GM12865 (cell line): ENCODE measurements around the gene FARS2.
A peak's percentile ranks its signal among the peaks of the same experiment; 100 is the strongest.

Source experiments
- DNase-seq: peaks from one replicate; pipeline ENCODE4 v3.0.0; 2010; ENCODE audit warnings: low read depth
- H3K4me3 ChIP-seq: 2 replicates; pipeline ENCODE4 v1.5.1; 2011; ENCODE audit warnings: mild to moderate bottlenecking, low read depth, low read length, control low read depth
- CTCF ChIP-seq: IDR thresholded peaks from 2 replicates; pipeline ENCODE4 v1.5.1; 2011; ENCODE audit warnings: low read length, control low read depth, low read depth, inconsistent platforms; ENCODE audit not compliant: insufficient read depth; ENCODE audit errors: missing control alignments

FARS2 gene

DNA sequence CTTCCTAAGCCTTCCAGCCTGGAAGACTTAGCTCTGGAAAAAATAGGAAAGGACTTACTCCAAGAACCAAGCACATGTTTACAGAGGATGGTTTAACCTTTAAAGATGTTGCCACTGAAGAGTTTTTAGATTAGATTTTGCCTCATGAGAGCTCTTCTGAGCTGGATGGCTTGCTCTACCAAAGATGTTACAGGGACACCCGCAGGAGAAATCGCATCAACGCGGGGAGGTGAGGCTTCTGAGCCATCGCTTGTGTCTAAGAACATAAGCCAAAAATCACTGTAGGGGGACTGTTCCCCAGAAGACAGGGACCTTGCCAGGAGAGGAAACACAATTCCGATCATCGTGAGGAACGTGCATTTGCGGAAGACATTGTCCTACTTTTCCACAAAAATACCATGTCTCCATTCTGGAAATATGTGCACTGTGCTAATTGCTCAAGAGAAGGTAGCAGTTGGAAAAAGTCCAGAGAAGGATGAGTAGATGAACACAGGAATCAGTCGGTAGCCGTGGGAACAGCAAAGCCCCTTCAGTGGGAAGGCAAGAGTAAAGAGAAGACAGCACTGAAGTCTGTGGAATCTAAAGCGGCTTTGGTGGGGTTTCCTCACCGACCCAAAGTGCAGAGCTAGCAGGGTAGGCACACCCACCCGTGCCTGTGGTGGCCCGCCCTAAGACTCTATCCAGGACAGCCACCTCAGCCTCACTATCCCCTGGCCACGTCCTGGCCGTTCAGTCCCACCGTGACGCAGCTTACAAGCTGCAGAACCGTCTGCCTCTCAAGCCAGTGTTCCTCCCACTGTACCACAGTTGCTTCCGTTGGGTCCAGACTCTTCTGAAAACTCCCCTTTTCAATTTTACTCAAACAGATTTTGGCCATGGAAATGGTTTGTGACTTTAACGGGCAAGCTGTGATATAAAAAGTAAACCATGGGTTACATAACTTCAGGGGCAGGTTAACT is 410.6 kb downstream of the FARS2 start:
- TF ChIP-seq CTCF = no peak
- DNase-seq = no peak
- no peak overlapping the region for H3K4me3 ChIP-seq

DNA sequence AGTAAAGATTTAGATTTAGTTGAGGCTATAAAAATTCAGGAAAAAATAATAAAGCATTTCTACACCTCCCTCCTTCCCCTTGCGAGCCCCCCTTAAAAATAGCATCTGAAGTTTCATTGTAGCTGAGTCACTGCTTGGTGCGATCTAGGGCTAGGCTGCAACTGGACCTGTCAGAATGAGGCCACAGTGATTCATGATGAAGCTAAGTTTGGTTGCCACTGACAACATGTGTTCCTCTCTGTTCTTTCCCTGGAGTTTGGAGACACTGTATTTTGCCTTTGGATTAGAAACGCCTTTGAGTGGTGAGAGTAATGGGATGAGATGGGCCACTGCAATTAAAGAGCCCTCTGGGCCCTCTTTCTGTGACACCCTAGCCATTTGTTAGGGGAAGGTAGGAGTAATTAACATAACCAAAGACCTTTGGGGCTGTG is 411.3 kb downstream of the FARS2 start:
- TF ChIP-seq CTCF = no peak
- no peak overlapping the region for H3K4me3 ChIP-seq

DNA sequence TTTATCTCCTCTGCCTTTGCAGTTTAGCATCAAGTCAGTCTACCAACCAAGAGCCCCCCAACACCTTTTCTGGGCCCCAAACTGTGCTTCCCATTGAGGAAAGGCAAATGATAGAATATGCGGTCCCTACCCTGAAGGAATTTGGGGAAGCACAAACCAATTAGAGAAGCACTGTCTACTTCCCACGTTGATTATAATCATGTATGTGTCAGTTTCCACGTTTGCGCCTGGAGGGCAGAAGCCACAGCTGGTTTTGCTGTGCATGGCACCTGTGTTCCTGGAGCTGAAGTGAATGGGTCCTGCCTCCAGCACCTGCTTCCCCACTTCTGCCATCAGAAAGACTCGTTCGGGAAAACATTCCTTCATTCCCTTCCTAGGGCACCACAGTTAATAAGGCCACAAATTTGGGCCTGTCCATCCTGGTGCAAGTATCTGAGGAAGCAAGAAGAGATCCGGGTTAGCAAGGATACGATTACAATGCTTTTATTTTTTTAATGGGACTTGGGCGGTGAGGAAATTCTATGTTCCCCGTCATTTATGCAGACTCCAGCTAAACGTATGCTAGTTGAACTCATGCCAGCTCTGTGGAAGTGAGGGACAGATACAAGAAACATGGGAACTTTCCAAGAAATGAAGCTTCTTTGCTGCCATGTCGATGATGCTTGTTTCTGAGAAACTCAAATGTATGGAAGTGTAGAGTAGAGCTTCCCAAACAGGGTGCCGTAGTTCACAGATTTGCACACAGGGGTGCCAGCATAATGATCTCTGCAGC is 411.9 kb downstream of the FARS2 start:
- DNase-seq = no peak
- no peak for TF ChIP-seq CTCF
- no peak overlapping the region for H3K4me3 ChIP-seq

More for the DNA sequence above, 411.3 kb downstream of the FARS2 start:
- DNase-seq = no peak

DNA sequence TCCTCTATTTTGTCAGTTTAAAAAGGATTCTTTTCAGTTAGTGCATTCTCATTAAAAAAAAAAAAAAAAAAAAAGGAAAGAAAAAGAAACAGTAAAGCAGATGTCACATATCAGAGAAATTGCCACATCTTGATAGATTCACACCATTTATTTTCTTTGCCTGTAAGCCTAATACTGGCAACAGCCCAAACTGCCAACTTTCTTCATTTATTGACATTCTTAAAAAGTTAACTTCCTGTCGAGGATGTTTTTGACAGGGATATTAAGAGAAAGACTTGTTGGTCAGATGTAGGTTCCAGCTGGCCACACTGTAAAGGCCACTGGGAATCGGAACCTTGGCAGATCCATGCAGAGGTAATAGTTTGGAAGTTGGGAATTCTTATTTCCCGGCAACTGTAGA is 412.8 kb downstream of the FARS2 start:
- H3K4me3 ChIP-seq = no peak overlapping the region
- DNase-seq = no peak
- no peak for TF ChIP-seq CTCF

DNA sequence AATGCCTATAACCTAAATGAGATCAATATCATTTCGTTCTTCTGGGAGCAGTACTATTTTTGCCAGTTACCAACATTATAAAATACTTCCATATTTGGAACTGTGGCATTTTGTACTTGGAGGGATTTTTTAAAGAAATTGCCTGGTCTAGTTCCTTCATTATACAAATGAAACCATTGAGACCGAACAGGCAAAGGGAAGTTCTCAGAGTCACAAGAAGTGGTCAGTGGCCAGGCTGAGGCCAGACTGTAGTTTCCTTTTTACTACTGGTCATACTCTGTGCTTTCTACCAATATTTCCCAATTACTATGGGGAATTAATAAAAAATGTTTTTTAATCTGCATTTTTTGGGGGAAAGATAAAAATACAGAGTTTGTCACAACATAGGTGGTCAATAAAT is 413.4 kb downstream of the FARS2 start:
- H3K4me3 ChIP-seq = no peak overlapping the region
- DNase-seq = peak; percentile 9
- no peak for TF ChIP-seq CTCF

- TF ChIP-seq CTCF = no peak
- DNase-seq = no peak
- no peak overlapping the region for H3K4me3 ChIP-seq
These were observed 415.4 kb downstream of the FARS2 start for GRCh38 chr6:5676701-5677100.
